GM21717 (cell line): ENCODE data around the gene CASZ1.

Experiments used
- ATAC-seq: cut with Tn5 transposase; IDR thresholded peaks from one replicate; pipeline ENCODE4 v1.9.1; 2021; ENCODE audit warnings: mild to moderate bottlenecking, moderate library complexity; ENCODE audit not compliant: unreplicated experiment

The CASZ1 gene

DNA sequence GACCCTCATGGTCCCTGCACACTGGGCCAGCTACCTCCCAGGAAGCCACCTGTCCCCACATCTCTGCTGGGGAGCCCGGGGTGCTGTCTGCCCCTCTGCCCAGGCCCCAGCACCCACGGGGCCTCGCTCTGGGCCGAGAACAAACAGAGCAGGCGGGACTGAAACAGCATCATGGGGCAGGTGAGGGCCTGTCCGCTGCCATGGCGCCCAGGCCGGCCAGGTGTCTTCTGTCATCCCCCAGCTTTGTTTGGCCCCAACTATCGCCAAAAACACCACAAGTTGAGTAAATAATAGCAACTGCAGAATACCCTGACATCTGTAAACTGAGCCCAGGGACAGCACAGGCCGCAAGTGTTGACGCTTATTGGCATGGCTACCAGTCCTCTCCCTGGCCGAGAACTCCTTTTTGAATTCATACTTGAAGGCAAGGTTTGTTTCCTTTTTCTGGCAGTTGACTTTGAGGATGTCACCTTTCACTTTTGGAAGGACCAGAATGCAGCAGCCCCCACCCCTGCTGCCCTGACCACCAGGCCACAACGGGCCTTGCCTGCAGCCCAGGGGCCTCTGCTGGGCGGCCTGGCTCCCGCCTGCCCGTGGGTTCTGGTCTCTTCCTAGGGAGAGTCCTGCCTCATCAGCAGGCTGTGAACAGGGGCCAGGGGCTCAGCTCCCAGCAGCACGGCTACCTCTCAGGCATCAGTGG is 152.7 kb downstream of the CASZ1 start:
- ATAC-seq = no peak

- no peak for ATAC-seq
Observed at GRCh38 chr1:10642403-10643080, 153.9 kb downstream of the CASZ1 start.

DNA sequence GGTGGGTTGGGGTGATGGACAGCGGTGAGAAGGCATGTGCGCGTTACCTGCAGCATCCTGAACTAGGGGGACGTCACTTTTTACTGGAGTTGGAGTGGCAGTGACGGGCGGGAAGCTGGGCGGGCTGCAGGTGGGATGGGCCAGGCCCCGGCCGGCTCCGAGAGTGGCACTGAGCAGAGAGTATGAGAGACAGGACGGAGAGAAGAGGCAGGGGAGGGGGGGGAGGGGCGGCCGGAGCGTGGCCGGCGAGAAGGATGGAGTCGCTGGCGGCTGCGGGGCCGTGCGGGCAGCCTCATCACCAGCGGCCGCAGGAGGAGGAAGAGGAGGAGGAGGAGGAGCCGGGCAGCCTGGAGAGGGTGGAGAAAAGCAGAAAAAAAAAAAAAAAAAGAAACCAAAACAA is 154.5 kb downstream of the CASZ1 start:
- ATAC-seq = no peak

- ATAC-seq = no peak
Observed at GRCh38 chr1:10640843-10641553, 155.4 kb downstream of the CASZ1 start.

DNA sequence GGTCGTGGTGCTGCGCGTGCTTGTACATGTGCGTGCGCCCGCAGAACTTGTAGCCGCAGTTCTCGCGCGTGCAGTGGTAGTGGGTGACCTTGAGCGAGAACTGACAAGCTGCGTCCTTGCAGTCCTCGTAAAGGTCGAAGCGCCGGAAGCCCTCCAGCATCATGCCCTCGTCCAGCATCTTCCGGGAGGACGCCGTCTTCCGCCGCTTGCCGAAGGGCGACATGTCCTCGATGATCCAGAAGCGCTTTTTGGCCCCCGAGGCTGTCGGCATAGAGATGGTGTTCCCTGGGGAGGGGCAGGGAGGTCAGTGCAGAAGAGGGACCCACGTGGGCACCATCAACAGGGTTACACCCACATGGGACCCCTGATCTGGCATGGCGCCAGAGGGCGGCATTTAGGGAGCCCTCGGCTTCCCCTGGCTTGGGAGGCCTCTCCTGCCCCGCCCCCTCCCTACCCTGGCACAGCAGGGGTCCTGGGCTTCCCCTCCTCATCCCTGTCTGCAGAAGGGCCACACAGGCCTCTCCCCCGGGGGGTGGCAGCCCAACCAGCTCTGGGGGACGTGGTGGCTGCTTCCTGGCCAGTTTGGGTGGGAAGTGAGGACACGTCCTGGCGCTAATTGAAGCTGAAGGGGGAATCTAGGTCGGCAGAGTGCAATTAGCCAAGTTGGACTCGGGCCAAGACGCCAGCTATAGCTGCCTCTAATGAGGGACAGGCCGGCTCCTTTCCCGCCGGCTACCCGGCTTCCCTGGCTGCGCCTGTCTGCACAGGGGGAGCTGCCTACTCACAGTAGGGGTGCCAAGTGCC is 156.5 kb downstream of the CASZ1 start:
- ATAC-seq = no peak

GRCh38 chr1:10639011-10639774 is 157.3 kb downstream of the CASZ1 start:
- ATAC-seq = no peak

- ATAC-seq = no peak
Observed at GRCh38 chr1:10638559-10639005, 157.9 kb downstream of the CASZ1 start.

DNA sequence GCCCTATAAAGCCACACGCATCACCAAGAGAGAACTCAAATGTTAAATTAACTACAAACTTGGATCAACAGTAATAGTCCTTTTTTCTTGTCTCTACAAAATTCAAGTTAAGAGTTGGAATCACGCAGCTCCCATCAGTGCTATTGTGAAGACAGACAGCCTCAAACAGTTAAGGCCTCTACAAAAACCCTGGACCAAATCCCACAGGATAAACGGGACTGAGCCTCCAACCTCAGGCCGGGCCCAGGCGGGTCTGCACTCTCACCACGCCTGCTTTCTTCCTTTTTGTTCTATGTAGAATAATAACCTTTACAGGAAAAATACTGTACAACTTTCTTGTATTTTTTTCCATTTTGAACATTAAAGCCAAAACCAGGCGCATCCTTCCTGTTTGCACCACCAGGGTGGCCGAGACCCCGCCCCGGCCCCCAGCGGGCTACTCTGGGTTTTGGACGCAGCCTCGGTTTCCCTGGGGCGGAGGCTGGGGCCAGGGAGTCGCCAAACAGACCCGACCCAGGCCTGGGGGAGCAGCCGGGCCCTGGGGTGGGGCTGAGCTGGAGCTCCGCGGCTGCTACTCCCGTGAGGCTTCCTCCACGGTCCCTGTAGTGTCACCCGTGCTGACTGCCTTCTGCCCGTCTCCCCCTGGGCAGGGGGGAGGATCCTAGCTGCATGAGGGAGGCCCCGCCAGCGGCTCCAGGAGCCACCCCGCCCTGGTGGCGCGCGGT is 158.4 kb downstream of the CASZ1 start:
- no peak for ATAC-seq

DNA sequence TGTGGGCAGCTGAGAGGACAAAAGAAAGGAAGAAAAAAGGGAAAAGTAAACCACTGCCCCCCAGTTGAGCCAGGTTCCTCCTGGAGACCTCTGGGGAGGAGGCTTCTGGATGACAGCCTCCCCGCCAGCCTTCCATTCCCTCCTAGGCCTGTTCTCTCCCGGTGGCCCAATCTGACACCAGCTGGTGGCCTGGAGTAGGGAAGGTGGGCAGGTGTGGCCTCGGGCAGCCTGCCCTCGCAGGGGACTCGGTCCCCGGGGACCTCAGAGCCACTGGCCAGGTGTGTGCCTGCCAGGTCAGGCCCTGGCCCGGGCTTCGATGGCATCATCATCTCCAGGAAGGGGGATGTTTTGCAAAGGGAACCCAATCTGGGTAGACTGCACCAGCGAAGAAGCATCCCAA is 159.0 kb downstream of the CASZ1 start:
- no peak for ATAC-seq

DNA sequence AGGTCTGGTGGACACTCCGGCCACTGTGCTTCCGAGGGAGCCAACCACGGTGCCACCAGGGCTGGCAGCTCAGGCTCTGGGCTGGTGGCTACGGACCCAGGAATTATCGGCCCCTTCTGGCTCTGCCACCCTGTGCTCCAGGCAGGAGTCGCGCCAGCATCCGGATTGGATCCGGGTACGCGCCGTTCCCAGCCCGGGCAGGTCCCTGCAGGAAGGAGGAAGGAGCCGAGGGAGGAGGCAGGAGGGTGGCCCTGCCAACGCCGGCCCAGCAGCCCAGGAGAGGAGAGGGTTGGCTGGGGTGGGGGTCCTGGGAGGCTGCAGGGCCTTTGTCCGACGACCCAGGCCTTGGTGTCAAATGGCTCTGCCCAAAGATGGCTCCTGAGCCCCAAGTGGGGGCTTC is 160.5 kb downstream of the CASZ1 start:
- ATAC-seq = no peak

DNA sequence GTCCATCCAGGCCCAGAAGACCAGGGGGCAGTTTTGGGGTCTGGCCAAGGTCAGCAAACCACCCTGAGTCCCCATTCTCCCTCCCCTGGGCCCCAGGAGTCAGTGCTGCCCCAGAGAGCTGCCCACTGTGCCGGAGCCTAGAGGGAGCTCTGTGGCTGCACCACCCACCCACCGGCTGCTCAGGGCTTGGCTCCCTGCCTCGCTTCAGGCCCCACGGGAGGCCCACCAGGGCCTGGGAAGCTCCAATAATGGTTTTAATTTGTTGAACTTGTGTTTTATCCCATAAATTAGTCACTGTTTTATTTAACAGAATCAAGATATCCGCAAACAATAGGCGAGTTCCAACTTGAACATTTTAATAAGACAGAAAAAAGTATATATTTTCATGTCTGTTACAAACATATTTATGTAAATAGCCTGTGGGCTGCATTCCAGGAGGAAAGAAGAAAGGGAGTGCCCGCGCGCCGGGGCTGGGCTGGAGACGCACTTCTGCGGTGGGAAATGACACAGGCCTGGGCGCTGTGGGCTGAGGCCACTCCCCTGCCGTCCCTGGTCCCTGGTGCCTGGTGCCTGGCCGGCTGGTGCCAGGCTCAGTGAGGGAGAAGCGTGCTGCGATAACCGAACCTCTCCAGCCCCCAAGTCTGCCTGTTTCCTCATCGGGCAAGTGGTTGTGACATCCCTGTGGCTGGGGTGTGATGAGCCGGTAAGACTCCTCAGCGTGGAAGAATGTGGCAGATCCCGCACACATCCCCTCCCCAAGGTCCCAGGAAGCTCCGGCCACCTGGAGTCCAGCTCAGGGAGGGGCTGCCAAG is 161.2 kb downstream of the CASZ1 start:
- ATAC-seq = no peak

DNA sequence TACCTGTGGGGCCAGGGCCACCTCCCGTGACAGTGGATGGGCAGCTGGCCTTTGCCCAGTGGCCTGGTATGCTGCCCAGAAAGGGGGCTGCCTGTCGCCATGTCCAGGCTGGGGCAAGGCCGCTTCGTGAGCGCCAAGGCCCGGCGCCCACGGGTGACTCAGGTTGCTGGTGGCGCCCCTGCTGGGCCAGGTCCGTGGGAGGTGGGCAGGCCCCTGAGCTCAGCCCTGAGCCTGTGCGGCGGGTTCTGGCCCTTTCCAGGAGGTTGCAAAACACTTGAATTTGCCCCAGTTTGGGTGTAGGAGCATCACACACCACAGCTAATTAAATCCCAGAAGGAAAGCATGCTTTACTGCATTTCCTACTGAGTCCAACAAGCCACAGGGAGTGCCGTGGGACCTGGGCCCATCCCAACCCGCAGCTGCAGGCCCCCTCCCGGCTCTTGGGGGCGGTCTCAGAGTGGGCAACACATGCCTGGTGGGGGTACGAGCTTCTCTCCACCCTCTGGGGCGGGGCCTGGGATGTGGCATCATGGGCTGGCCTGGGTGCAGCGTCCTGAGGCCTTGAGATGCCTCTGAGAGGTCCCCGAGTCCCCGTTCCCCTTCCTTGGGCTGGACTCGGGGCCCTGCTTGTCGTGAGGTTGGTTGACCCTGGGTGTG is 161.9 kb downstream of the CASZ1 start:
- ATAC-seq = no peak

GRCh38 chr1:10634075-10634427 is 162.4 kb downstream of the CASZ1 start:
- no peak for ATAC-seq

GRCh38 chr1:10633416-10633815 is 163.0 kb downstream of the CASZ1 start:
- no peak for ATAC-seq

DNA sequence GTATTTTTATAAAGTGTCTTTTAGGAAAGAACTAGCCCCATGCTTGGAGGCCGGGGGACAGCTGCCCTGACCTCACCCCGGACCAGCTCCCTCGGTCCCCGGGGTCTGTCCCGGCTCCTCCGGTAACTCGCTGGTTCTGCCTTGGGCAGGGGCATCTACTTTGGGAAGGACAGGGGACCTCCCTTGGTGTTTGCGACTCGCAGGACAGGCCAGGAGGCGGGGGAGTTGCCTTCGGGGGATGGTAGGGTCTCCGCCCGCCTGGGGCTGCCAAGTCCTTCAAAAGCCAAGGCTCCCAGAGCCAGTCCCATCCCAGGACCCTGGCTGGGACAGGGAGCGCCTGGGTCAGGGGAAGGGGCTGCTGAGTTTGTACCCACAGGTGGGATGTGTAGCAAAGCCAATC is 163.8 kb downstream of the CASZ1 start:
- ATAC-seq = no peak

- ATAC-seq = no peak
Observed at GRCh38 chr1:10631811-10632593, 164.4 kb downstream of the CASZ1 start.

- no peak for ATAC-seq
Observed at GRCh38 chr1:10631121-10631810, 165.2 kb downstream of the CASZ1 start.
